ENCODE measurements around the gene MRPS23.

GRCh38 chr17:57858838-57859237, 9.0 kb upstream of the MRPS23 start:
- TF ChIP-seq CTCF (IDR thresholded peaks at IDR 0.05) (no peak), POLR2A (IDR thresholded peaks at IDR 0.05) (no peak)
